AG09309 (cell line): ENCODE results near the gene FGF3.

ENCODE experiments used
- DNase-seq: peaks from one replicate; pipeline ENCODE4 v3.0.0-alpha.2; 2010; ENCODE audit warnings: low read depth
- H3K4me3 ChIP-seq: 2 replicates; pipeline ENCODE4 v1.5.1; 2011; ENCODE audit warnings: mild to moderate bottlenecking, low read depth, low read length, moderate library complexity; ENCODE audit not compliant: control insufficient read depth
- TF ChIP-seq, protein P1 (sequence below): IDR thresholded peaks from 2 replicates; pipeline ENCODE4 v1.5.1; 2011; ENCODE audit warnings: mild to moderate bottlenecking, low read depth, low read length, inconsistent platforms; ENCODE audit not compliant: insufficient read depth, control insufficient read depth; ENCODE audit errors: missing control alignments

Gene FGF3

DNA sequence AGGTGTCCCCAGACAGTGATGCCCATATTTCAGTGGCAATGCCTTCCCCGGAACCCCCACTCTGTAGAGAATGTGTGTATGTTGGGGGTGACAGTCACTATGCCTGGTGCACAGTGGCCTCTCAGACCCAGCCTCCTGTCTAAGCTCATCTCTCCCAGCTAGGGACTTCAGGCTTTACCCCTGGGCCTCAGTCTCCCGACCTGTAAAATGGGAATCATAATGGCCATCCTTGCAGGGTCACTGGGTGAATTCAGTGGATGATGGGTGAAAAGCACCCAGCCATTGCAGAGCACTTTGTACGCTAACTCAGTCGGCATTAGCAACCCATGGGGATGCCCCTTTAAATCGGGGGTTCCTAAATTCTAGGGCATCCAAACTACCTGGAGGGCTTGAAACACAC, 18.9 kb downstream of the FGF3 start:
- H3K4me3 ChIP-seq: no peak overlapping the region

GRCh38 chr11:69799582-69799981, 19.6 kb downstream of the FGF3 start:
- DNase-seq: no peak
- TF ChIP-seq, protein P1, sequence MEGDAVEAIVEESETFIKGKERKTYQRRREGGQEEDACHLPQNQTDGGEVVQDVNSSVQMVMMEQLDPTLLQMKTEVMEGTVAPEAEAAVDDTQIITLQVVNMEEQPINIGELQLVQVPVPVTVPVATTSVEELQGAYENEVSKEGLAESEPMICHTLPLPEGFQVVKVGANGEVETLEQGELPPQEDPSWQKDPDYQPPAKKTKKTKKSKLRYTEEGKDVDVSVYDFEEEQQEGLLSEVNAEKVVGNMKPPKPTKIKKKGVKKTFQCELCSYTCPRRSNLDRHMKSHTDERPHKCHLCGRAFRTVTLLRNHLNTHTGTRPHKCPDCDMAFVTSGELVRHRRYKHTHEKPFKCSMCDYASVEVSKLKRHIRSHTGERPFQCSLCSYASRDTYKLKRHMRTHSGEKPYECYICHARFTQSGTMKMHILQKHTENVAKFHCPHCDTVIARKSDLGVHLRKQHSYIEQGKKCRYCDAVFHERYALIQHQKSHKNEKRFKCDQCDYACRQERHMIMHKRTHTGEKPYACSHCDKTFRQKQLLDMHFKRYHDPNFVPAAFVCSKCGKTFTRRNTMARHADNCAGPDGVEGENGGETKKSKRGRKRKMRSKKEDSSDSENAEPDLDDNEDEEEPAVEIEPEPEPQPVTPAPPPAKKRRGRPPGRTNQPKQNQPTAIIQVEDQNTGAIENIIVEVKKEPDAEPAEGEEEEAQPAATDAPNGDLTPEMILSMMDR: no peak
- H3K4me3 ChIP-seq: no peak overlapping the region

More for the DNA sequence above, 18.9 kb downstream of the FGF3 start:
- DNase-seq: no peak
- TF ChIP-seq, protein P1: no peak

DNA sequence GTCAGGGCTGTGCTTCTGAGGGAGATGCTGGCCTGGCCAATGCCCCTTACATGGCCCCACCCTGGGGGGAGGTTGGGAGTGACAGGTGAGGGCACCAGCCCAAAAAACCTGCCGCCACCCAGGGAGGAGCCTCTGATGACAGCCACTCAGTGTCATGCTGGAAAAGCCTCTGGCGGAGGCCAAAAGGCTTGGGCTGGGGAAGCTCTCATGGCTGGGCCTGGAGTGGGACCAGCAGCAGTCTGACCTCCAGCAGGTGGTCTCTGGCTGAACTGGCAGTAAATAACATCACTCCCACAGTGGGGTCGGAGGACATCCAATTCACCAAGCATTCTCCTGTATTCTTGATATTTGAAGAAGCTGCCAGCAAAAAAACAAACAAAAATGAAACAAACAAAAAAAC, 20.1 kb downstream of the FGF3 start:
- no peak for DNase-seq
- TF ChIP-seq, protein P1: no peak
- no peak overlapping the region for H3K4me3 ChIP-seq

GRCh38 chr11:69797737-69798528, 21.3 kb downstream of the FGF3 start:
- no peak for DNase-seq
- TF ChIP-seq, protein P1: no peak
- no peak overlapping the region for H3K4me3 ChIP-seq

- H3K4me3 ChIP-seq: no peak overlapping the region
- no peak for DNase-seq
- TF ChIP-seq, protein P1: no peak
These were observed 22.1 kb downstream of the FGF3 start for GRCh38 chr11:69797156-69797555.

- no peak for DNase-seq
- H3K4me3 ChIP-seq: no peak overlapping the region
- TF ChIP-seq, protein P1: no peak
These were observed 23.2 kb downstream of the FGF3 start for GRCh38 chr11:69796063-69796462.
